ENCODE results near the gene TMEM95. TPM values are rescaled to one million over a fixed set of nuclear protein-coding genes. Genes with fewer than 3 reads are reported as not detected.

The TMEM95 gene, protein sequence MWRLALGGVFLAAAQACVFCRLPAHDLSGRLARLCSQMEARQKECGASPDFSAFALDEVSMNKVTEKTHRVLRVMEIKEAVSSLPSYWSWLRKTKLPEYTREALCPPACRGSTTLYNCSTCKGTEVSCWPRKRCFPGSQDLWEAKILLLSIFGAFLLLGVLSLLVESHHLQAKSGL
- total RNA-seq = not detected

DNA sequence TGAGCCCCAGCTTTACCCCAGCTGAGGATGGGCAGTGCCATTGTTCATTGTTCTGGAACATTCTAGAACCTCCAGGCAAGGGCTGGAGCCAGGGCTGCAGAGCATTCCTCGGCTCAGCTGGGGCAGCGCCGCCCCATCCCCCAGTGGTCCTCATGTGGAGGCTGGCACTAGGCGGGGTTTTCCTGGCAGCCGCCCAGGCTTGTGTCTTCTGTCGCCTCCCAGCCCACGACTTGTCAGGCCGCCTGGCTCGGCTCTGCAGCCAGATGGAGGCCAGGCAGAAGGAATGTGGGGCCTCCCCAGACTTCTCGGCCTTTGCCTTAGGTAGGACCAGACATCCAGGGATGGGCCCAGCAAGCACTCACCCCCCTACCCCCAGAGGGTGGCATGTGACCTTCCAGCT is at the start of gene TMEM95:
Gene TMEM95, plus strand, starts transcription at position 104 of the 400 bp plus-strand sequence. Its CDS starts 49 bp downstream, at position 153.
- DNase-seq (ENCODE audit: low spot score in 2 of 2) = peak; percentile 60 to 64
- FAIRE-seq = no peak

DNA sequence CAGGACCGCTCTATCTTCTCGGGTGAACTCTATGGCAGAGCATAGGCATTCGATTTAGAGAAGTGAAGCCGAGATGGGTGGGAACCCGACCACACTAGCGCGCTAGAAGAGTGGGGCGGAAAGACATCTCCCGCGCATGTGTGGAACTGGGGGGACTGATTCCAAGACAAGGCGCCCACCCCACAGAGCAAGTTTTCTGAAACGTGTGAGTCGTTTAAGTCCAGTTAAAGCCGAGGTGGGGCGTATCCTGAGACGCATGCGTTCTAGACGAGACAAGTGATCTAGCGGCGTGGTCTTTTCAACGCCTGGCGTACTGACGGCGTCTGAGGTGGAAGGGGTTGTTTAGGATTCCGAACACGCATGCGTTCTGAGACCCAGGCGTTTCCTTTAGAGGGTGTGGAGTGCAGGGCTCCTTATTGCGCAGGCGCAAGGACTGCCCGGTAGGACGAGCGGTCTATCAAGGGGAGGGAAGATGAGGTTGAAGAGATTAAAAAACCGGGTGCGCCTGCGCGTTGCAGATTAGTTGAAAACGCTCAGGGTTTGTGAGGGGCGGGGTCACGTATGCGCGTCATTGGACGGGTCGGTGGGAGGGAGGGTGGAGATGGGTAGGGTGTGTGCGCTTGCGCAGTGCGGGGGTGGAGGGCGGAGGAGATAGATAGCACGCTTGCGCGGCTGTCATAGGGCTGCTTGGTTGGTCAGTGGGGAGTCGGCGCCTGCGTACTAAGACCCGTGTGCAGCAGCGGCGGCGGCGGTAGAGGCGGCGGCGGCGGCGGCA is 47.9 kb upstream of the TMEM95 start, which contains the start of gene EIF5A:
Gene EIF5A, plus strand, starts transcription at position 718 of the 775 bp plus-strand sequence. CDS start 2,008 bp downstream, outside the sequence.
- DNase-seq (ENCODE audit: low spot score in 2 of 2) = peak; percentile 96 to 97
- no peak for FAIRE-seq

DNA sequence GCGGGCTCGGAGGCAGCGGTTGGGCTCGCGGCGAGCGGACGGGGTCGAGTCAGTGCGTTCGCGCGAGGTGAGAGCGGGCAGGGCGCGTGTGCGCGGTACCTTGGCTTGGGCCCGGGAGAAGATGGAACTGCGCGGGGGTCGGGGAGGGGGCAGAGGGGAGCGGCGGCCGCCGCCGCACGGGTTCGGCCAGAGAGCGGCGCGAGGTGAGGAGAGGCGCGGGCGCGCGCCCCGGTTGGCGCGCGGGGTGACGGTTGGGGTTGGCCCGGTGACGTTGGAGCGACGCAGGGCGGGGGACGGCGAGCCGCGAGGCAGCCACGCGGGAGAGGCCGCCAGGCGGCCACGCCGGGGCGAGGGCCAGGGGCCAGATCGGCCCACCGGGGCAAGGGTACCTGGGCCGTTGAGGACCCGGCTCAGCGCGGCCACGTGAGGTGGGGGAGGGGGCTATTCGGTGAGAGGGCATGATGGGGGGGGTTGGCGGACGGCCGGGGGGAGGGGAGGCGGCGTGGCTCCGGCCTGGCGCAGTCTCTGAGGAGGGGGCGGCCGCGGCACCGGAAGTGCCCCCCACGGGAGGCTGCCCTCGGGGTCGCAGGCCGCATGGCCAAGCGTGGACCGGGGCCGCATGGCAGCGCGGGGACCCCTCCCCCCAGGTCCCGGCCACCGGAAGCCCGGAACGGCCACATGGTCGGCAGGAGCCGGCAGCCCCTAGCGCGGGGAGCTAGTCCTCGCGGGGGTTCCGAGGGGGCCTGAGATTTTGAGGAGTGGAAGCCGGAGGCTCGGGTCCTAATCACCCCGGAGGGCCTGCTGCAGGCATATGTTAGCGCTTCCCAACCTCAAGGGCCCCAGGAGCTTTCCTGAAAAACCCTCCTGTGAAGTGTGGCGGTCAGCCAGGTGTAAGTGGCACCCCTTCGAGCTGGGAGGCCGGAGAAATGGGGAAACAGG is 47.0 kb upstream of the TMEM95 start:
- FAIRE-seq = no peak
- DNase-seq (ENCODE audit: low spot score in 2 of 2) = peak; percentile 57 to 69

DNA sequence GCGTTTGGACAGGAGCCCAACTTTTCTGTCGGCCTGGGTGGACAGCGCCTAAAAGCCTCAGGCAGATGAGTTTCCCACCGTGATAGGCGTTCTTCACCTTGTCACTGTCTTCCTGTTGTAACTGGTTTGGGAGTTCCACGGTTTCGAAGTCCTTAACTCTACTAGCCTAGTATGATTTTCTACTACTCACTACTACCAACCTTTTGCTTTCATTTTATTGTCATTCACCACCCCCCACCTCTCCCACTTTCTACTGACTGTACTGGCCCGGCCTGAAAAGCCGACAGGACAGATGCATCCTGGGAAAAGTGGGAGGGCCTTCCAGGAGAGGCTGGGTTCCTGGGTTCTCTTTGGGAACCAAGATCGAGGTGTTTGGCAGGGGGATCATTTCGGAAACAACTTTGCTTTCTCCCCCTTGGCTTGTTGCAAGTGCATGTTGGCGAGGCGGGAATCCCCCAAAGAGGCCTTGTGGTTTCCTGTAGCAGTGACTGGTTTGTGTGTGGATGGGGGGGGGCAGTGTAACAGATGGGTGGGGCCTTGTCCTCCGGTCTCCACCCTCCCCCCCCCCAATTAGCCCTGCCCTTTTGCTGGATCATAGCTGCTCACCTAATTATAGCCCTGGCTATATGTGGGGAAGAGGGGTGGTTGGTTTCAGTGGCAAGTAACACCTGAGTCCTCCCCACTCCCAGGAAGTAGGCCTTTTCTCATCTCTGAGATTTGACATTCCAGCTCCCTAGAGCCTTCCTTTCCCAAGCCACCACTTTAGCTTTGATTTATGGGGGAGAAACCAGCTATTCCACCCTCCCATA is 46.1 kb upstream of the TMEM95 start:
- FAIRE-seq = no peak

DNA sequence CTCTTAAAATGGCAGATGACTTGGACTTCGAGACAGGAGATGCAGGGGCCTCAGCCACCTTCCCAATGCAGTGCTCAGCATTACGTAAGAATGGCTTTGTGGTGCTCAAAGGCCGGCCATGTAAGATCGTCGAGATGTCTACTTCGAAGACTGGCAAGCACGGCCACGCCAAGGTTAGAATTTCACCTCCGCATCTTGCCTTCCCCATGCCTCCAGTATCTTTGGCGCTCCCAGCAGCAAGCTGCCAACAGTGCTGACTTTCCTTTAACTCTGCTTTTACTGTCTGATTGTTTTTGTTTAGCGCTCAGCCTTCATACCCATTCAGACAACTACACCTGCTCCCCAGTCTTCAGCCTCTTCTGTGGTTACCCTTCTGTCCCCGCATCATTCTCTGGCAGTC is 45.3 kb upstream of the TMEM95 start:
- DNase-seq (ENCODE audit: low spot score in 2 of 2) (no peak), FAIRE-seq (no peak)

More for the DNA sequence above, 46.1 kb upstream of the TMEM95 start:
- peak; percentile 61 for DNase-seq (ENCODE audit: low spot score in 2 of 2)

DNA sequence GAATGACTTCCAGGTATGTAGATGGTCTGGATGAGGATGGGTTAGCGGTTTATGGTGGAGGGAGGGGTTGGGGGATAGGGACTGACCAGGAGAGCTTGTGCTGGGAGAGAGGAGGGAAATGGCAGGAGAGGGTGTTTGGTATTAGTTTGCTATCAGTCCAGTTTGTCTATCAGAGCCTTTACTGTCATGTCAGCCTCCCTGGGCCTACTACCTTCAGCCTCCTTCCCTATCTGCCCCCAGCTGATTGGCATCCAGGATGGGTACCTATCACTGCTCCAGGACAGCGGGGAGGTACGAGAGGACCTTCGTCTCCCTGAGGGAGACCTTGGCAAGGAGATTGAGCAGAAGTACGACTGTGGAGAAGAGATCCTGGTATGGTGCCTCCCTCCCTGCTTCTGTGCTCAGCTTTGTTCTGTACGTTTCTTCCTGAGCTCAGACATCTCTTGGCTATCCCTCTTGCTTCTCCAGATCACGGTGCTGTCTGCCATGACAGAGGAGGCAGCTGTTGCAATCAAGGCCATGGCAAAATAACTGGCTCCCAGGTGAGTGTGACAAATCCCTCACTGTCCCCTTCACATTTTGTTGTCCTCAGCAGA is 43.7 kb upstream of the TMEM95 start:
- FAIRE-seq (no peak), DNase-seq (ENCODE audit: low spot score in 2 of 2) (no peak)

DNA sequence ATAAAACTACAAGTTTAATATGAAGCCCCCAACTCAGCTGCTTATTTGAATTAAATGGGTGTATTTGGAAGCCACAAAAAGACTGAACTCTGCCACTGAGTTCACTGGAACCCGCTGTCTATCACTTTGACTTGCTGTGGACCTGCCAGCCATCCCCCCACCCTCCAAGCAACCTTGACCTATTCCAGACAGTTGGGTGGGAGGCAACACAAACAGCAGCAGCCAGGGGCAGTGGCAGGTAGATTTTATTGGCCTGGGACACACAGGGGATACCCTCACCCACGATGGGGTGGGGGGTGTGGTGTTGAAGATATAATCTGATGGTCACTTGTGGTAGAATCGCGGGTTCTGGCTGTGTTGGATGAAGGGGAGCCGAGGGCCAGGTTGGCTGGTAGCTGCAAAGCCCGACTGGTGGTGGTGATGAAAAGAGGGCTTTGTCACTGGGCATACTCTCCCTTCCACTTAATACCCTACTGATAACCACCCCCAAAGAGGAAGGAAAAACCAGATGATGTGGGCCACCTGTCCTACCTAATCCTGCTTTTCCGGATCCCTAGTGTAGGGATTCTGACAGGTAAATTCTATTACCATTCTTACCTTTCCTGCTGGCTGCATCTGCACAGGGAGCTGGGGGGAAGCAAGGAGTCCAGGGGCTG is 42.4 kb upstream of the TMEM95 start:
- peak in 1 of 2 donors; percentile 14 for DNase-seq (ENCODE audit: low spot score in 2 of 2)
- FAIRE-seq = no peak

DNA sequence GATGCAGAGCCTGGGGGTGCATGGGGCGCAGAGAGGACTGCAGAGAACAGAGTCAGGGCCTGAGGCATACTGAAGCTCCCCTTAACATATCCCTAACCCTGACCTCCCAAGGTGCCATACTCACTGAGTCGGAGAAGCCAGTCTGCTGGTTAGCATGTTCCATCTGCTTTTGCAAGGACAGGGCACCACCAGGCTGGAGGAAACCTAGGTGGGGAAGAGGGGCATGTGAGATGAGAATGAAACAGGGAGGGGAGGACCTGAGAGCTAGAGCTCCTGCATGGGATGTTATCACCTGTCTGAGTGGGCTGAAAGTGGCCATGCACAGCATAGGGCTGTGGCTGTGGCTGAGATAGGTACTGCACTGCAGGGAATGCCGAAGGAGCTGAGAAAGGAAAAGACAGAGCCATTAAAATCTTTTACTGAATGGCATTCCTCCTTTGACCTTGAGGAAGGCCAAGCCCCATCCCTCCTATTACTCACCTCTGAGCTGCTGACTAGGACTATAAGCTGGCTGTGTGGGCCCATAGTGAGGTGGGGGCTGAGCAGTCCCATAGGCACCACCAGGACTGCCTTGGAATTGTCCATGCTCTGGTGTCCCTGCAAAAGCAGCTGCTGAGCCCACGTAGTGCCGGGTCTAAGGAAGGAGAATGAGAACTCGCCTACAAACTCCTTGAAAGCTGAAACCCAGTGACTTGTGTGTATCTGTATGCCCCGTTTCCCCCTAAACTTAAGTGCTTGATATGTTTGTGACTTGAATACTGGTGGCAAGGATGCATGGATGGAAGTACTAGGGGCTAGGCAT is 41.7 kb upstream of the TMEM95 start:
- FAIRE-seq = no peak
- DNase-seq (ENCODE audit: low spot score in 2 of 2) = peak in 1 of 2 donors; percentile 15

DNA sequence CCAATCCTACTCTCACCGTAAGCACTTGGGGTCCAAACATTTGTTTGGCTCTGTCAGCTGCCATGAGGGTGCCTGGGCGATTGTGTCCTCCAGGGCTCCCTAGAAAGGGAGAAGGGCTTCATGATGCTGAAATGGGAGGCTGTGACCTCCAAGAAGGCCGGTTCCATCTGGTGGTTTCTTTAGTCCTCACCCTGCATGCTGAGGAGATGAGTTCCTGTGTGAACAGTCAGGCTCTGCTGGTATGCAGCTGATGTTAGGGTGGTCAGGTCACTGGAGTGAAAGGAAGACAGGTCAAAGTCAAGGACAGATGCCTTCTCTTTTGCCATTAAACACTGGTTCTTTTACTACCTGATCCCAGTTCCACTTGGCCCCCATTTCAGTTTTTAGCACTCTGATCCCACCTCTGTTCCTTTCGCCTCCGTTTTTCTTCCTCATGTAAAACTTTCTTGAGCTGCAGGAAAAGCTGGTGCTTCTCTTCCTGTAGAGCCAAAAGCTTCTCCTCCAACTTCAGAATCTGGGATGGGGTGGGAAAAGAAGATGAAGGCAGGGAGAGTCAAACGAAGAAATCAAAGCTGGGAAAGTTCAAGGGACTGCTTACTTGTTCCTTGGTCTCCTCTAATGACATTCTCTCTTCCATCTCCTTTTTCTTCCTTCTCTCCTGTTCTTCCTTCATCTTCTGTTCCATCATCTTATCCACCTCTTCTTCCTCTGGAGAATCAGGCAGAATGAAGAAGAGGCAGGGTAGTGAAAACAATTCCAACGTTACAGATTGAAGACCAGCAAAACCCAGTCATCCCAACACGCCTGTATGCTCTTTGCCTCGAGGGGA is 40.9 kb upstream of the TMEM95 start:
- no peak for FAIRE-seq
- DNase-seq (ENCODE audit: low spot score in 2 of 2) = peak in 1 of 2 donors; percentile 17

DNA sequence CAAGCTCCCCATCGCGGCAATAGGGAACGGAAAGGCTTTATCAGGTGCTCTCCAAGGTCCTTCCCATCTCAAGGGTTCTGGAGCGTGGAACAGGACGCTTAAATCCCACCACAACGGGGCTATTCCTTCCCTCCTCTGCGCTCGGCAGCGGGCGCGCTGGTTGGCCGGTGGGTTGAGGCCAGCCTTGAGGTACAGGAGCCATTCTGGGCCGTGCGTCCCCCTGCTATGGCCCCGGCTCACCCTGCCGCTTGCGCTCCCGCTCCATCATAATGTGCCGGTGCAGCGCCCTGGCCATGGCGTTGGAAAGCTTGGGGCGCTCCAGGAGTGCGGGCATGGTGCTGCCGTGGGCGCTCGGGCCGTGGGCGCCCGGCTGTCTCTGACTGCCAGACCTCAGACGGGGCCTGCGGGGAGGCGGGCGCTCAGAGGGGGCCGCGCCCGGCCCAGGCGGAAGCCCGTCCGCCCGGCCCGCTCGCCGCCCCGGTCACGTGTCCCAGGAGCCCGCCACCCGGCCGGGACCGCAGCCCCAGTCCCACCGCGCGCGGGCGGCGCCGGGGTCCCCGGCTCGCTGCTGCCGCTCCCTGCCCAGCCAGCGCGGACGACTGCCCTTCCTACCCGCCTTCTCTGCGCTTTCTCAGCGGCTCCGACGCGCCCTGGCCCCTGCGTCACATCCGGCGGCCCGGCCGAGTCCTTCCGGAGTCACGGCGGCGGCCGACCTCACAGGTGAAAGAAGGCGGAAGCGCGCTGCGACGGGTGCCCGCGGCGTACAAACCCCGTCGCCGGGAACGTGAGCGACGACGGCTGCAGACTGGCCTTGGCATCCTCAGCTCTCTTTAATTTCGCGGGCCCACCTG is 40.0 kb upstream of the TMEM95 start, which contains the start of gene GPS2:
Gene GPS2, minus strand, starts transcription at position 642 of the 851 bp plus-strand sequence. Its CDS starts 308 bp downstream, at position 334.
- FAIRE-seq (no peak), DNase-seq (ENCODE audit: low spot score in 2 of 2) (peak; percentile 99)

DNA sequence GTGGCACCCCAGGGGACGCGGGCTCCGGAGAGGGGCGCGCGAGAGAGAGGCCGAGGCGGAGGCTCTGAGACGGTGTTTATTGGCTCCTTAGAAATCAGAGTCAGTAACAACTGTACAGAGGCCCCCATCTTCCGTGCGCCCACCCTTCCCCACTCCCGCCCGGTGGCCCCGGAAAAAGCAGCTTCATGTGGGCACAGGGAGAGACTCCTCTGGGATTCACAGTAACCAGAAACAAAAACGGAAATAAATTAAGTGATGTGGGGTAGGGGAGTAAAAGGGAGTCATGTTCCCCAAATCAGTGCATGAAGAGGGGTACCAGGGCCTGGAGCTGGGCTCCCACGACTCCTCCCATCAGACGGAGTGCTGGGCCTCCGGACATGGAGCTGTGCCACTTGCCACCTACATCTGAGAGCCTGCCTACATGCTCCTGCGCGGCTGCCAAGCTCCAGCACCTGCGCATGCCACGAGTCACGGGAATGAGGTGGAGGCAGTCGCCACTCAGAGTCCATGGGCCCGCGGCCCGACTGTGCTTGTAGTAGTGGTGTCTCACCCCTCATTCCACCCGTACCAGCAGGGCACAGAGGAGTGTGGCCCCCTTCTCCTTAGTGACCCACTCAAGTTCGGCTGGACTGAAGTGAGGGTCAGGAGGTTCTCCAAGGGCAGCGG is 39.3 kb upstream of the TMEM95 start:
- DNase-seq (ENCODE audit: low spot score in 2 of 2) = peak in 1 of 2 donors; percentile 46
- no peak for FAIRE-seq

DNA sequence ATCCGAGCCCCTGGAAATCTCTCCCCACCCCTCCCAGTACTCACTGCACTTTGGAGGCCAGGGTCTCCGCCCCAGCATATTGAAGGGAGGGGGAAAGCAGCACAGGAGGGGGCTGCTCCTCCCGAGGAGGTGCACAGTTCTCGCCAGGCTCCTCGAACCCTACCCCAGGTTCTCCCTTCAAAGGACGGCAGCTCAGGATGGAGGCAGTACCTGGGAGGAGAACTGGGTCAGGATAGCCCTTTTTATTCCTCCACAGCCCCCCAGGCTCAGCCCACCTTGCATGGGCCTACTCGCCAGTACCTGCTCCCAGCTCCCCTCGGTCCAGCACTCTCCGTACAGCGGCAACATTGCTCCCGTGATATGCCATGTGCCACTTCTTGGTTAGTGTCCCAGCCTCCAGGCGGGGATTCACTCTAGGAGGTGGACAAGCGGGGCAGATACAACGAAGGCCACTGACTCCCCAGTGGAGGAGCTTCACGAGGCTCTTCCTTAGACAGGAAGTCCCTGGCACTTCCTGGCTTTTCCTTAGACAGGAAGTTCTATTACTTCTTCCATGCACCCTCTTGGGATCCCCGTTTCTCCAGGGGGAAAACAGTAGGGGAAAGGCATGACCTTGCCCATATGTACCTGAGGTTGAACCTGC is 37.7 kb upstream of the TMEM95 start:
- DNase-seq (ENCODE audit: low spot score in 2 of 2) (peak in 1 of 2 donors; percentile 19), FAIRE-seq (no peak)

DNA sequence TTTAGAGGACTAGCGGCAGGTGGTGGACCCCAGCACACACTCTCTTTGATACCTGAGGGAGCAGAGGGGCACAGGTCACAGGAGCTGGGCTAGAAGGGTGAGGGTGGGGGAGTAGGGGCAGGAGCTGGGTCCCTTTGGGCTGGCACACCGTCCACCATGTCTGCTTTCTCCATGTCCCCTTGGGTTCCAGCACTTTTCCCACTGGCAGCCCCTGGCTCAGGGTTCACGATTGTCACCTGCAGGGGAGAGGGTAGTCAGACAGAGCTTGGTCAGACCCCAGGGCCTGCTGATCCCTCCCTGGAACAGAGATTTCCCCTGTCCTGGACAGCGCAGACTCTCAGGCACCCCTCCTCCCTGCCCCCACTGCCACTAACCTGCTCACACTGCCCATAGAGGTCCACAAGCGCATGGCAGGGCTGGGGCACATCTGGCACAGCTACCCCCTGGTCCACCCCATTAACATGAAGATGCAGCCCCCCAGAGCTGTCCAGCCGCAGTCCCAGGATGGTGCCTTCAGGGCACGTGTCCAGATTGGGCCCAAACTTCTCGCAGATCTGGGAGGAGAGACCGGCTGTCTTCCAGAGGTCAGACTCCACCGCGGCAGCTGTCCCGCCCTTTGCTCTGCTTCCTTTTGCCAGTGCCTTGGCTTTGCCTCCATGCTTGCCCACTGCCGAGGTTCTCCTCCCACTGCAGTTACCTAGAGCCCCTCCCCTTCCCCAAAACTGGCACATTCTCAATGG is 36.7 kb upstream of the TMEM95 start:
- FAIRE-seq = no peak

DNA sequence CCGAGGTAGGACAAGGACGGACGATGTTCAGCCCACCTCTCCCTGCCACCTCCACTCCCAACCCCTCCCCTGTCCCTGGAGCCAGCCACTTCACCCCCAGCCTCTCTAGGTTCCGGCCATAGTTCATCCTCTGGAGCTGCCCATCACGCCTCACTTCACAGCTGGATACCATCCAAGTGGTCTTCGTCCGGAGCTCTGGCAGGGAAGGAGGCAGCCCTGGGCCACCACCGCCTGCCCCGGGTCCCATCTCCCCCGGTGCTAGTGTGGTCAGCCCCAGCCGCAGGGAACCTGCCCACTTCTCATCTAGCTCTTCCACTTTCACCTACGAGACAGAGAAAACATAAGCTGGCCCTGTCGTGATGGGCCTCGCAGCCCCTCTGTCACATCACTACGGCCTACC is 33.5 kb upstream of the TMEM95 start:
- DNase-seq (ENCODE audit: low spot score in 2 of 2) (no peak), FAIRE-seq (no peak)

More for the DNA sequence above, 36.7 kb upstream of the TMEM95 start:
- DNase-seq (ENCODE audit: low spot score in 2 of 2) = no peak
